ENCODE data around the gene ZHX3.

Gene ZHX3

GRCh38 chr20:41169791-41170351 lies 147.7 kb downstream of the ZHX3 start:
- Histone ChIP-seq H3K18ac (ENCODE audit: low read length) (no peak overlapping the region), H3K27ac (ENCODE audit: low read depth, low read length) (no peak overlapping the region), H3K4ac (ENCODE audit: low read depth, low read length) (no peak overlapping the region), H4K5ac (ENCODE audit: low read length) (no peak overlapping the region), H3K27me3 (ENCODE audit: insufficient read depth, low read length, poor library complexity) (no peaks in the 10 kb centered on the region), H3K9ac (ENCODE audit: low read length) (no peak overlapping the region), H2AK5ac (ENCODE audit: low read length) (no peak overlapping the region), H2BK120ac (ENCODE audit: low read depth, low read length) (no peak overlapping the region), H3K79me1 (ENCODE audit: low read length) (peaks cover 3% of the 10 kb centered on the region), H3K56ac (ENCODE audit: low read length) (no peak overlapping the region), H3K23ac (ENCODE audit: low read length) (no peak overlapping the region), H4K8ac (ENCODE audit: low read depth, low read length) (no peak overlapping the region), H3K4me3 (ENCODE audit: low read length) (no peak overlapping the region), H3K36me3 (ENCODE audit: control insufficient read depth, insufficient read depth, low read length) (peaks cover 61% of the 10 kb centered on the region), H2BK5ac (ENCODE audit: low read length) (no peak overlapping the region), H2BK15ac (replicated peaks; ENCODE audit: low read depth) (no peak overlapping the region), H3K79me2 (ENCODE audit: control insufficient read depth, insufficient read depth, low read length) (no peaks in the 10 kb centered on the region), H3K4me1 (ENCODE audit: control insufficient read depth, low read depth, low read length) (no peaks in the 10 kb centered on the region), H3K4me2 (ENCODE audit: low read length) (no peak overlapping the region)
- no CpG with 5 or more reads among the region's 14 CpGs for WGBS (ENCODE audit: extremely low coverage, insufficient coverage, low lambda C conversion rate)
- no peak for DNase-seq

GRCh38 chr20:41169162-41169690 lies 148.3 kb downstream of the ZHX3 start:
- Histone ChIP-seq H2BK120ac (ENCODE audit: low read depth, low read length) (no peak overlapping the region), H3K4me1 (ENCODE audit: control insufficient read depth, low read depth, low read length) (no peaks in the 10 kb centered on the region), H3K27me3 (ENCODE audit: insufficient read depth, low read length, poor library complexity) (no peaks in the 10 kb centered on the region), H2BK5ac (ENCODE audit: low read length) (no peak overlapping the region), H3K79me2 (ENCODE audit: control insufficient read depth, insufficient read depth, low read length) (no peaks in the 10 kb centered on the region), H3K4ac (ENCODE audit: low read depth, low read length) (no peak overlapping the region), H3K27ac (ENCODE audit: low read depth, low read length) (no peak overlapping the region), H3K4me2 (ENCODE audit: low read length) (no peak overlapping the region), H4K5ac (ENCODE audit: low read length) (no peak overlapping the region), H3K9ac (ENCODE audit: low read length) (no peak overlapping the region), H2BK15ac (replicated peaks; ENCODE audit: low read depth) (no peak overlapping the region), H3K23ac (ENCODE audit: low read length) (no peak overlapping the region), H3K79me1 (ENCODE audit: low read length) (peaks cover 3% of the 10 kb centered on the region), H3K18ac (ENCODE audit: low read length) (no peak overlapping the region), H3K36me3 (ENCODE audit: control insufficient read depth, insufficient read depth, low read length) (peaks cover 58% of the 10 kb centered on the region), H3K56ac (ENCODE audit: low read length) (no peak overlapping the region), H4K8ac (ENCODE audit: low read depth, low read length) (no peak overlapping the region), H3K4me3 (ENCODE audit: low read length) (no peak overlapping the region), H2AK5ac (ENCODE audit: low read length) (no peak overlapping the region)
- DNase-seq: no peak
- no CpG with 5 or more reads among the region's 9 CpGs for WGBS (ENCODE audit: extremely low coverage, insufficient coverage, low lambda C conversion rate)

GRCh38 chr20:41168281-41169161 lies 149.0 kb downstream of the ZHX3 start:
- Histone ChIP-seq H3K36me3 (ENCODE audit: control insufficient read depth, insufficient read depth, low read length) (peaks cover 57% of the 10 kb centered on the region), H4K5ac (ENCODE audit: low read length) (no peak overlapping the region), H3K4ac (ENCODE audit: low read depth, low read length) (no peak overlapping the region), H2BK15ac (replicated peaks; ENCODE audit: low read depth) (no peak overlapping the region), H3K79me2 (ENCODE audit: control insufficient read depth, insufficient read depth, low read length) (no peaks in the 10 kb centered on the region), H3K23ac (ENCODE audit: low read length) (no peak overlapping the region), H3K4me1 (ENCODE audit: control insufficient read depth, low read depth, low read length) (no peaks in the 10 kb centered on the region), H3K56ac (ENCODE audit: low read length) (no peak overlapping the region), H3K27me3 (ENCODE audit: insufficient read depth, low read length, poor library complexity) (no peaks in the 10 kb centered on the region), H2BK120ac (ENCODE audit: low read depth, low read length) (no peak overlapping the region), H3K18ac (ENCODE audit: low read length) (no peak overlapping the region), H2AK5ac (ENCODE audit: low read length) (no peak overlapping the region), H3K4me2 (ENCODE audit: low read length) (no peak overlapping the region), H3K79me1 (ENCODE audit: low read length) (peaks cover under 1% of the 10 kb centered on the region), H3K9ac (ENCODE audit: low read length) (no peak overlapping the region), H4K8ac (ENCODE audit: low read depth, low read length) (no peak overlapping the region), H3K27ac (ENCODE audit: low read depth, low read length) (no peak overlapping the region), H2BK5ac (ENCODE audit: low read length) (no peak overlapping the region), H3K4me3 (ENCODE audit: low read length) (no peak overlapping the region)
- DNase-seq: no peak
- no CpG with 5 or more reads among the region's 10 CpGs for WGBS (ENCODE audit: extremely low coverage, insufficient coverage, low lambda C conversion rate)

- no peak overlapping the region for H3K56ac ChIP-seq (ENCODE audit: low read length)
- no peaks in the 10 kb centered on the region for H3K79me2 ChIP-seq (ENCODE audit: control insufficient read depth, insufficient read depth, low read length)
- no peak overlapping the region for H2BK5ac ChIP-seq (ENCODE audit: low read length)
- H3K23ac ChIP-seq (ENCODE audit: low read length): no peak overlapping the region
- no peak overlapping the region for H3K4me3 ChIP-seq (ENCODE audit: low read length)
- no CpG with 5 or more reads among the region's 11 CpGs for WGBS (ENCODE audit: extremely low coverage, insufficient coverage, low lambda C conversion rate)
- no peak overlapping the region for H2AK5ac ChIP-seq (ENCODE audit: low read length)
- H2BK15ac ChIP-seq (replicated peaks; ENCODE audit: low read depth): no peak overlapping the region
- H2BK120ac ChIP-seq (ENCODE audit: low read depth, low read length): no peak overlapping the region
- no peaks in the 10 kb centered on the region for H3K4me1 ChIP-seq (ENCODE audit: control insufficient read depth, low read depth, low read length)
- H3K79me1 ChIP-seq (ENCODE audit: low read length): no peaks in the 10 kb centered on the region
- H3K18ac ChIP-seq (ENCODE audit: low read length): no peak overlapping the region
- H3K27ac ChIP-seq (ENCODE audit: low read depth, low read length): no peak overlapping the region
- no peak overlapping the region for H3K4ac ChIP-seq (ENCODE audit: low read depth, low read length)
- DNase-seq: no peak
- H4K8ac ChIP-seq (ENCODE audit: low read depth, low read length): no peak overlapping the region
- H3K9ac ChIP-seq (ENCODE audit: low read length): no peak overlapping the region
- H3K4me2 ChIP-seq (ENCODE audit: low read length): no peak overlapping the region
- peaks cover 64% of the 10 kb centered on the region for H3K36me3 ChIP-seq (ENCODE audit: control insufficient read depth, insufficient read depth, low read length)
- H4K5ac ChIP-seq (ENCODE audit: low read length): no peak overlapping the region
- no peaks in the 10 kb centered on the region for H3K27me3 ChIP-seq (ENCODE audit: insufficient read depth, low read length, poor library complexity)
Measured at GRCh38 chr20:41167481-41168253, 149.9 kb downstream of the ZHX3 start.

GRCh38 chr20:41167118-41167470 lies 150.4 kb downstream of the ZHX3 start:
- Histone ChIP-seq H3K9ac (ENCODE audit: low read length) (no peak overlapping the region), H3K4ac (ENCODE audit: low read depth, low read length) (no peak overlapping the region), H4K5ac (ENCODE audit: low read length) (no peak overlapping the region), H2BK15ac (replicated peaks; ENCODE audit: low read depth) (no peak overlapping the region), H3K4me1 (ENCODE audit: control insufficient read depth, low read depth, low read length) (no peaks in the 10 kb centered on the region), H4K8ac (ENCODE audit: low read depth, low read length) (no peak overlapping the region), H2BK5ac (ENCODE audit: low read length) (no peak overlapping the region), H3K56ac (ENCODE audit: low read length) (no peak overlapping the region), H3K79me2 (ENCODE audit: control insufficient read depth, insufficient read depth, low read length) (no peaks in the 10 kb centered on the region), H3K27ac (ENCODE audit: low read depth, low read length) (no peak overlapping the region), H3K36me3 (ENCODE audit: control insufficient read depth, insufficient read depth, low read length) (peaks cover 63% of the 10 kb centered on the region), H3K4me3 (ENCODE audit: low read length) (no peak overlapping the region), H3K23ac (ENCODE audit: low read length) (no peak overlapping the region), H3K79me1 (ENCODE audit: low read length) (no peaks in the 10 kb centered on the region), H3K27me3 (ENCODE audit: insufficient read depth, low read length, poor library complexity) (no peaks in the 10 kb centered on the region), H3K4me2 (ENCODE audit: low read length) (no peak overlapping the region), H2BK120ac (ENCODE audit: low read depth, low read length) (no peak overlapping the region), H2AK5ac (ENCODE audit: low read length) (no peak overlapping the region), H3K18ac (ENCODE audit: low read length) (no peak overlapping the region)
- DNase-seq: no peak
- WGBS (ENCODE audit: extremely low coverage, insufficient coverage, low lambda C conversion rate): no CpG with 5 or more reads among the region's 3 CpGs
